Ectodermal cell (in vitro differentiated cells): ENCODE results near the gene SYNPO2.
"Not testable (repeated sequence)": the region's sequence is repeated elsewhere in the genome, so short reads cannot be mapped to it uniquely, and the experiment has no call there.

ENCODE experiments used
- H3K27ac ChIP-seq: 2 replicates; pipeline ENCODE4 v1.7.0; 2013; ENCODE audit warnings: mild to moderate bottlenecking, low read depth, low read length; ENCODE audit not compliant: insufficient read depth, poor library complexity, severe bottlenecking
- H3K27me3 ChIP-seq: 2 replicates; pipeline ENCODE4 v1.7.0; 2013; ENCODE audit warnings: mild to moderate bottlenecking, low read length; ENCODE audit not compliant: insufficient read depth, control insufficient read depth, poor library complexity, severe bottlenecking
- H3K36me3 ChIP-seq: one replicate; pipeline ENCODE4 v1.7.0; 2013; ENCODE audit warnings: low read length; ENCODE audit not compliant: control insufficient read depth, insufficient read depth
- H3K4me1 ChIP-seq: one replicate; pipeline ENCODE4 v1.7.0; 2013; ENCODE audit warnings: low read length; ENCODE audit not compliant: control insufficient read depth, insufficient read depth
- H3K4me3 ChIP-seq: 2 replicates; pipeline ENCODE4 v1.7.0; 2013; ENCODE audit warnings: low read depth, low read length, control low read depth; ENCODE audit not compliant: insufficient read depth
- H3K9me3 ChIP-seq: 2 replicates; pipeline ENCODE4 v1.7.0; 2013; ENCODE audit warnings: mild to moderate bottlenecking, low read length, moderate library complexity; ENCODE audit not compliant: control insufficient read depth
- WGBS, 2 experiments: methylation state at CpG; one replicate each; pipeline ENCODE4 v1.1.7; 2013; ENCODE audit warnings: missing lambda C conversion rate in 2 of 2; 5-methylcytosine and 5-hydroxymethylcytosine counted together

SYNPO2 gene

DNA sequence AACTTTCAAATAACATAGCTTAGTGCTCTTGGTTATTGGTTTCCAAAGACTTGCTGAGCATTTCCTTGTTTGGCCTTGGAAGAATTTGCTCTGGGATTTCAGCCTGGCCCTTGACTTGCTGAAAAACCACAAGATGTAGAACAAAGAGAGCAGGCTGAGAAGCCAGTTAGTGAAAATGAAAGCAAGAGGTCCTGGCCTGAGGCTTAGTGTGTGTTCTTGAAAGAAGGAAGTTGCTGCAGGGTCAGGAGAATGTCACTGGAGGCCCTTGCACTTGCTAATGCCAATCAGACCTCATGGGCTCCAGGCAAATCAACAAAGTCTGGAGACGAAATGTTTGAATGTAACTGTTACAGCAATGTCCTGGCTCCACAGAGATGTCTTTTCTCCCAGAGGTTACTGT is 79.4 kb downstream of the SYNPO2 start:
- WGBS, 2 experiments = 44 to 56% methylated on average over 1 of the region's 1 CpG
- Histone ChIP-seq H3K27ac (no peak overlapping the region), H3K27me3 (no peaks in the 10 kb centered on the region), H3K9me3 (no peaks in the 10 kb centered on the region), H3K36me3 (no peaks in the 10 kb centered on the region), H3K4me1 (no peaks in the 10 kb centered on the region), H3K4me3 (no peak overlapping the region)

DNA sequence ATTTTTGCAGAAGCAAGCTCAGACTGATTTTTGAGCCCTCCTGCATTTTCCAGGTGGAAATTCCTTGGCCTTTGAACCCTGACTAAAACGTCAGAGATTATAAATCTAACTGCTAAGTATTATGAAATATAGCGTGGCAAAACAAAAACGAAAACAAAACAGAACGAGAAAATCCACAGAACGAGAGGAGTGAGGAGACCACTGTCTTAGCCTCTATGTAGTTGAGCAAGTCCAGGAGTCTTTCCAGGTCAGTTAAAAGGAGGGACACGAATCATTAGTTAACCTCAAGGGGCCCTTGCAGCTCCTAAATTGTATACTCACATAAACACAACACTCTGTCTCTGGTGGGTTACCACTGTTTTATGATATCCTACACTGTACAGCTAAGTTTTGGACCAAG is 80.2 kb downstream of the SYNPO2 start:
- no peak overlapping the region for H3K4me3 ChIP-seq
- H3K9me3 ChIP-seq = no peaks in the 10 kb centered on the region
- 67 to 78% methylated on average over 6 of the region's 6 CpGs for WGBS, 2 experiments
- H3K36me3 ChIP-seq = no peaks in the 10 kb centered on the region
- no peaks in the 10 kb centered on the region for H3K27me3 ChIP-seq
- H3K27ac ChIP-seq = no peak overlapping the region
- no peaks in the 10 kb centered on the region for H3K4me1 ChIP-seq

DNA sequence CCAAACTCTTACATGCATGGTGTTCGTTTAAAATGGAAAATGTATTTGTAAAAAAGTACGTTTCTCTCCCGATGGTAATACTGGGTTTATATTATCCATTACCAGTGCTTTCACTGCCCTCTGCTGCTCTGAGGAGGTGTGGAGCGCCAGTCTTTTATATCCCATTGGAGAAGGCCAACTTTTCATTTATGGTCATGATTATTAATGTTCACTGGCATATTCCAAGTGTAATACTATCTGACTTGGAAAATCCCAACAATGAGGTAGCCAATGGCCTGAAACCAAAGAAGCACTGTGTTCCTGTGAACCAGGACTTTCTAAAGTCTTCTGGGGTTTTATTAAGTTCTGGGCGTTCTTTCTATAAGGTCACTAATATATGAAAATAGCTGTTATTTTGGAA is 80.7 kb downstream of the SYNPO2 start:
- no peaks in the 10 kb centered on the region for H3K4me1 ChIP-seq
- no peaks in the 10 kb centered on the region for H3K27me3 ChIP-seq
- 66 to 90% methylated on average over 2 to 4 of the region's 5 CpGs for WGBS, 2 experiments
- no peaks in the 10 kb centered on the region for H3K36me3 ChIP-seq
- no peaks in the 10 kb centered on the region for H3K9me3 ChIP-seq
- no peak overlapping the region for H3K4me3 ChIP-seq
- H3K27ac ChIP-seq = no peak overlapping the region

GRCh38 chr4:118972167-118972566 is 83.5 kb downstream of the SYNPO2 start:
- H3K36me3 ChIP-seq = no peaks in the 10 kb centered on the region
- H3K27me3 ChIP-seq = no peaks in the 10 kb centered on the region
- WGBS, 2 experiments = 95 to 97% methylated on average over 2 of the region's 2 CpGs
- no peaks in the 10 kb centered on the region for H3K4me1 ChIP-seq
- no peak overlapping the region for H3K27ac ChIP-seq
- no peak overlapping the region for H3K4me3 ChIP-seq
- no peaks in the 10 kb centered on the region for H3K9me3 ChIP-seq

- no peaks in the 10 kb centered on the region for H3K27me3 ChIP-seq
- no peaks in the 10 kb centered on the region for H3K4me1 ChIP-seq
- no peak overlapping the region for H3K27ac ChIP-seq
- H3K9me3 ChIP-seq = no peaks in the 10 kb centered on the region
- no peak overlapping the region for H3K4me3 ChIP-seq
- 85 to 91% methylated on average over 5 to 6 of the region's 6 CpGs for WGBS, 2 experiments
- H3K36me3 ChIP-seq = no peaks in the 10 kb centered on the region
Measured at GRCh38 chr4:118973295-118973694, 84.6 kb downstream of the SYNPO2 start.

DNA sequence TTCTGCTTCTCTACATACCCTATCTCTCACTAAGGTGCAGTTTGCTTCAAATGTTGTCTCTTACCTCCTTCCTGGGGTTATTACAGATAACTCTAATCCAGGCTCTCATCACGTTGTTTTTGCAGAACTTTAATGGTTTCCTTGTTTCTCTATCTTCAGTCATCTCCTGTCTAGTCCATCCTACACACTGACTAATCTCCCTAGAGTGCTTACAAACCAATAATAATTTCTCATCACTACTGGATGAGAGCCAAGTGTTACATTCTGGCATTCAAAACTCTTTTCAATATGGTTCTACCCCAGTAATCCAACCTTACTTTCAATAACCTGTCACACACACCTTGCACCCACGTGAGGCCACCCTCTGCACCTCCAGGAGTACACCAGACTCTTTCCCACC is 86.1 kb downstream of the SYNPO2 start:
- H3K9me3 ChIP-seq = no peaks in the 10 kb centered on the region
- no peaks in the 10 kb centered on the region for H3K4me1 ChIP-seq
- H3K27me3 ChIP-seq = no peaks in the 10 kb centered on the region
- 88 to 92% methylated on average over 2 of the region's 2 CpGs for WGBS, 2 experiments
- H3K4me3 ChIP-seq = no peak overlapping the region
- H3K27ac ChIP-seq = no peak overlapping the region
- no peaks in the 10 kb centered on the region for H3K36me3 ChIP-seq

DNA sequence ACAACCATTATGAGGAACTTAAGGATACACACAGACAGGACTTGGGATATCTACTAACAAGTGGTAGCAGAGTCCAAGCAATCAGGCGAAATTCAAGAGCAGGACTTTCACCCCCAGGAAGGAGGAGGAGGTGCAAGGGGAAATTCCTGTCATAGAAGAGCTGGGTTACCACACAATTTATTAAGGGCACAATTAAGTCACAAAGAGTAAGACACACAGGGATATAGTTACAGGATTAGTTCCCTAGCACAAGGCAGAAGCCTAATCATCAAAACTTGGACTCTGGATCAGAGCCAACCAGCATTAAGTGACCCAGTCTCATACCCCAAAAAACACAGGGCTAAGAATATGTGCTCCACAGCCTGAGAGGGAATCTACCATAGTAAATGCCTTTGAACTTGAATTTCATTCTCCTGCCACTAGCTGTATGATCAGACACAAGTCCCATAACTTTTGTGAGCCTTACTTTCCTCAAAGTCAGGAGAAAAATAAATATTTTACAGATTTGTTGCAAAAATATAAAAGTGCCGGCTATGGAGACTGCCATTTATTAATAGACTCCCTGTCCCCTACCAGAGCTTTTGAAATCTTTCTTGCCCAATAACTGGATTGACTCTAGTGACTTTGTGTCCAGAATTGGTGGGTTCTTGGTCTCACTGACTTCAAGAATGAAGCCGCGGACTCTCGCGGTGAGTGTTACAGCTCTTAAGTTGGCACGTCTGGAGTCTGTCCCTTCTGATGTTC is 87.0 kb downstream of the SYNPO2 start:
- H3K4me3 ChIP-seq = no peak overlapping the region
- H3K4me1 ChIP-seq = no peaks in the 10 kb centered on the region
- H3K9me3 ChIP-seq = no peaks in the 10 kb centered on the region
- no peaks in the 10 kb centered on the region for H3K36me3 ChIP-seq
- no peak overlapping the region for H3K27ac ChIP-seq
- no peaks in the 10 kb centered on the region for H3K27me3 ChIP-seq
- WGBS, 2 experiments = 93 to 96% methylated on average over 7 of the region's 7 CpGs

- 96 to 97% methylated on average over 11 of the region's 12 CpGs for WGBS, 2 experiments
- H3K27me3 ChIP-seq, H3K9me3 ChIP-seq, H3K4me1 ChIP-seq, H3K4me3 ChIP-seq, H3K27ac ChIP-seq, H3K36me3 ChIP-seq: not testable (repeated sequence)
Measured at GRCh38 chr4:118976193-118976560, 87.5 kb downstream of the SYNPO2 start.

DNA sequence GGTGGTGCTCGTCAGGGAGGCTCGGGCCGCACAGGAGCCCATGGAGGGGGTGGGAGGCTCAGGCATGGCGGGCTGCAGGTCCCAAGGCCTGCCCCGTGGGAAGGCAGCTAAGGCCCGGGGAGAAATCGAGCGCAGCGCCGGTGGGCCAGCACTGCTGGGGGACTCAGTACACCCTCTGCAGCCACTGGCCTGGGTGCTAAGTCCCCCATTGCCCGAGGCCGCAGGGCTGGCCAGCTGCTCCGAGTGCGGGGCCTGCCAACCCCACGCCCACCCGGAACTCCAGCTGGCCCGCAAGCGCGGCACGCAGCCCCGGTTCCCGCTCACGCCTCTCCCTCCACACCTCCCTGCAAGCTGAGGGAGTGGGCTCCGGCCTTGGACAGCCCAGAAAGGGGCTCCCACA is 88.4 kb downstream of the SYNPO2 start:
- H3K36me3 ChIP-seq, H3K9me3 ChIP-seq, H3K4me3 ChIP-seq, H3K27me3 ChIP-seq, H3K4me1 ChIP-seq, H3K27ac ChIP-seq: not testable (repeated sequence)
- WGBS, 2 experiments = 90 to 91% methylated on average over 24 of the region's 24 CpGs

- H3K4me3 ChIP-seq = no peak overlapping the region
- no peaks in the 10 kb centered on the region for H3K9me3 ChIP-seq
- 90 to 96% methylated on average over 3 of the region's 3 CpGs for WGBS, 2 experiments
- no peaks in the 10 kb centered on the region for H3K27me3 ChIP-seq
- H3K36me3 ChIP-seq = no peaks in the 10 kb centered on the region
- no peak overlapping the region for H3K27ac ChIP-seq
- no peaks in the 10 kb centered on the region for H3K4me1 ChIP-seq
Measured at GRCh38 chr4:118979712-118980111, 91.1 kb downstream of the SYNPO2 start.
